22Rv1 (cell line): ENCODE results near the gene XPR1.

Experiments
- ZFX ChIP-seq: fragments of 450-650 bp; IDR thresholded peaks from 2 replicates; pipeline ENCODE4 v1.6.1; 2017; ENCODE audit warnings: antibody characterized with exemption, borderline replicate concordance
- TF ChIP-seq, protein P1 (sequence below): fragments of 450-650 bp; IDR thresholded peaks from 2 replicates; pipeline ENCODE4 v1.5.1; 2017; ENCODE audit warnings: mild to moderate bottlenecking

DNA sequence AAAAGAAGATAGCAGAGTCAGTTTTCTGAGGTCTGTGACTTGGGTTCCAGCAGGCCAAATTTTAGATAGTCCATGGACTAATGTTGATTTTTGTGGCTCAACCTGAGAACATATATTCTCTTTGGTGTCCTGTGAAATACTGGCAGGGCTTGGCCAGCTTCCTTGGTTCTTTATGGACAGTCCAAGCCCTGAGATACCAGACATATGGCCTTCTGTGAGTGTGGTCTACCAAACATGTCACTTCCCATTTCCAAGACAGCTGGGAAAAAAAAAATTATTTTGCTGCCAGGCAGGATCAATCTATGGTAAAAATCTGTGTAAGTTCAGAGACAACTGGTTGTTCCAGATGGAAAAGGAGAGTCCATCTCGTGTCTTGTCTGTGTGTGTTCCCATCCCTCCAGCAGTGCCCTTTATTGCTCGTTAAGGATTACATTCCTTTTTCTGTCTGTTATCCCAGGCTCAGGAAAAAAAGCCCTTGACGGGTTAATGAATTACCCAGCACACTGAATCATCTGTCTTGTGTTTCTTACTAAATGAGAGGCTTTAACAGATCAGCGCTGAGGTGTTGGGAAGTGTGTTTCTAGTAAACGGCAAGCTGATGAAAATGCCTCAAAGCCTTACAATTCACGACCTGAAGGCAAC is 33.4 kb upstream of the XPR1 start:
- TF ChIP-seq, protein P1, sequence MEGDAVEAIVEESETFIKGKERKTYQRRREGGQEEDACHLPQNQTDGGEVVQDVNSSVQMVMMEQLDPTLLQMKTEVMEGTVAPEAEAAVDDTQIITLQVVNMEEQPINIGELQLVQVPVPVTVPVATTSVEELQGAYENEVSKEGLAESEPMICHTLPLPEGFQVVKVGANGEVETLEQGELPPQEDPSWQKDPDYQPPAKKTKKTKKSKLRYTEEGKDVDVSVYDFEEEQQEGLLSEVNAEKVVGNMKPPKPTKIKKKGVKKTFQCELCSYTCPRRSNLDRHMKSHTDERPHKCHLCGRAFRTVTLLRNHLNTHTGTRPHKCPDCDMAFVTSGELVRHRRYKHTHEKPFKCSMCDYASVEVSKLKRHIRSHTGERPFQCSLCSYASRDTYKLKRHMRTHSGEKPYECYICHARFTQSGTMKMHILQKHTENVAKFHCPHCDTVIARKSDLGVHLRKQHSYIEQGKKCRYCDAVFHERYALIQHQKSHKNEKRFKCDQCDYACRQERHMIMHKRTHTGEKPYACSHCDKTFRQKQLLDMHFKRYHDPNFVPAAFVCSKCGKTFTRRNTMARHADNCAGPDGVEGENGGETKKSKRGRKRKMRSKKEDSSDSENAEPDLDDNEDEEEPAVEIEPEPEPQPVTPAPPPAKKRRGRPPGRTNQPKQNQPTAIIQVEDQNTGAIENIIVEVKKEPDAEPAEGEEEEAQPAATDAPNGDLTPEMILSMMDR, result no peak
- no peak for TF ChIP-seq ZFX
